Neuron (in vitro differentiated cells): ENCODE data around the gene PACSIN1.

Source experiments
- H2AFZ ChIP-seq: one replicate; pipeline ENCODE4 v1.6.1; 2013; ENCODE audit warnings: low read depth, mild to moderate bottlenecking, inconsistent platforms, low read length, moderate library complexity
- H3K27me3 ChIP-seq: one replicate; pipeline ENCODE4 v1.6.1; 2013; ENCODE audit warnings: low read length; ENCODE audit not compliant: insufficient read depth
- H3K36me3 ChIP-seq: one replicate; pipeline ENCODE4 v1.6.1; 2013; ENCODE audit warnings: low read length; ENCODE audit not compliant: insufficient read depth
- H3K4me1 ChIP-seq: one replicate; pipeline ENCODE4 v1.6.1; 2013; ENCODE audit warnings: low read length; ENCODE audit not compliant: insufficient read depth
- H3K4me3 ChIP-seq: 2 replicates; pipeline ENCODE4 v1.5.1; 2013; ENCODE audit warnings: mild to moderate bottlenecking, low read length, moderate library complexity
- H3K9me3 ChIP-seq: one replicate; pipeline ENCODE4 v1.6.1; 2013; ENCODE audit warnings: low read length

Gene PACSIN1

DNA sequence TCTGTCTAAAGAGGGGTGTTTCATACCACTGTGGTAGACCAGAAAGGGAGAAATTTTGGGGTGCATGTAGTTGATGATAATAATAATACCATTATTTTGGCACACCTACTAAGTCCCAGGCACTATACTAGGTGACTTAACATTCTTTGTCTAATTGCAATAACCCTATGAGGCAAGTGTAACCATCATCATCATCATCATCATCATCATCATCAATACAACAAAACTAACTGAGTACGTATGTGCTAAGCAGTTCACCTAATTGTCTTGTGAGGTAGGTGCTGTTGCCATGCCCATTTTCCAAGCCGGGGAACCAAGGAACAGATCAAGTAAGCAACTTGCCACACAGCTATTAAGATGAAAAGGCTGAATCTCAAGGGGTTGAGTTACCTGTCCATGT, 2.6 kb upstream of the PACSIN1 start:
- no peaks in the 10 kb centered on the region for H3K9me3 ChIP-seq

GRCh38 chr6:34463849-34464248, 2.0 kb upstream of the PACSIN1 start:
- Histone ChIP-seq H2AFZ (no peak overlapping the region), H3K9me3 (no peaks in the 10 kb centered on the region), H3K36me3 (no peaks in the 10 kb centered on the region), H3K4me3 (no peak overlapping the region), H3K4me1 (peaks cover 8% of the 10 kb centered on the region), H3K27me3 (peaks cover 40% of the 10 kb centered on the region)

More for the DNA sequence above, 2.6 kb upstream of the PACSIN1 start:
- H3K4me1 ChIP-seq: peaks cover 8% of the 10 kb centered on the region
- no peaks in the 10 kb centered on the region for H3K36me3 ChIP-seq
- H3K4me3 ChIP-seq: no peak overlapping the region
- no peak overlapping the region for H2AFZ ChIP-seq
- H3K27me3 ChIP-seq: peaks cover 37% of the 10 kb centered on the region

DNA sequence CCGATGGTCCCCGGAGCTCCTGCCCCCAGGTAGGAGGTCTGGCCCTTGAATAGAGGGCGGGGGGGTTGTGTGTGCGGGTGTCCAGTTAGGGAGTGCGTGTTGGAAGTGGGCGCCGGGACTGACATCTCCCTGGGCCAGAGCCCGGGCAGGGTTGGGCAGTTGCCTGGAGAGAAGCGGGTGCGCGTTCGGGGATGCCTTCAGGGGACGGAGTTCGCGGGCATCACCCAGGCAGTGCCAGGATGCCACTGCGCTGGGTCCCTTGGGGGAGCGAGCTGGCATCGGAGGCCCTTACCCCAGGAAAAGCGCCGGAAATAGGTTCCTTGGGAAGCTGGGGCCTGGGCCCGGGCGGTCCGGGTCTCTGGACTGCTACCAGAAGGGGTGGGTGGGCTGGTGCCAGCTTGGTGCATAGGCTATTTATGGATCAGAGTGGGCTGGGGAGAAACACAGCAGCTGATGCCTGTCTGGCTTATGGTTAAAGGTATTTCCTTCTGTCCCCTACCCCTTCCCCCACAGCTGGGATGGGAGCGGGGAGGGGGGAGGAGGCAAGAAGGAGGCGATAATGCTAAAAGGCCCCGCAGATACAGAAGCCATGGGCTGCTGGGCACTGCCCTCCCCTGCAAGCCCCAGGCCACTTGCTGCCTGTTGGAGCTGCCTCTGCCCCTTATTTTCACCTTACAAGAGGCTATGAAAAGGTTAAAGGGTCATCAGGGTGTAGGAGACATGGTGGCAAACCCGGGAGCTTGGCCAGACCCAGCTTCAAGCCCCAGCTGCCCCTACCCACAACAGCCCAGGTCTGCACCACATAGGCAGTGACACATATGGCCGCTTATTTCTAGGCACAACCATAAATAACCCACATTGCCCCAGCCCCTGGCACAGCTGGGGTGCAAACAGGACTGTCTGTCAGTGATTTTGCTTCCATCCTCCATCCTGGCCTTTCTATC, 638 bp downstream of the PACSIN1 start:
- H3K36me3 ChIP-seq: no peaks in the 10 kb centered on the region
- H3K9me3 ChIP-seq: no peaks in the 10 kb centered on the region
- H3K4me3 ChIP-seq: peak overlapping the region; percentile 41
- peaks cover 44% of the 10 kb centered on the region for H3K27me3 ChIP-seq
- H3K4me1 ChIP-seq: peaks cover 8% of the 10 kb centered on the region
- no peak overlapping the region for H2AFZ ChIP-seq

DNA sequence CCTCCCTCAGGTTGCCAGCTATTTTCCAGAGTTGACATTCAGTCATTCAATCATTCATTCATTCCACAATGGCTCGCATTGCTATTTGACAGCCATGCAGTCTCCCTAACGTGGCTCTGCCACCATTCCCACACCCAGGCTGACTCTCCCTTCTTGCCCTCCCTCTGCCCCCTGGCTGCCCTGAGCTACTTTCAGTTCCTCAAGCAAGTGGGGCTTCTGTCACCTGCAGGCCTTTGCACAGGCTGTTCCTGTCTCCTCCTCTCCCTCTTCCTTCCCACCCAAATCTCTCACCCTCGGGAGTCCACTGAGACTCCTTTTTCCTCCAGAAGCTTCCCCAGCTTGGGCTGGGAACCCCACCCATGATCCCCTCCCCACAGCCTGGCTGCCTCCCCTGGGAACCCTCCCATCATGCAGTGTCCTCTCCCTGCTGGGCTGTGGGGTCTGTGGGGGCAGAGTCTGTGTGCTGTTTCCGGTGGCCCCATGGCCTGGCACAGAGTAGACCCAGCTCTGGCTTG, 2.6 kb downstream of the PACSIN1 start:
- no peaks in the 10 kb centered on the region for H3K36me3 ChIP-seq
- peaks cover 8% of the 10 kb centered on the region for H3K4me1 ChIP-seq
- no peak overlapping the region for H3K4me3 ChIP-seq
- no peaks in the 10 kb centered on the region for H3K9me3 ChIP-seq
- H2AFZ ChIP-seq: no peak overlapping the region
- H3K27me3 ChIP-seq: peaks cover 44% of the 10 kb centered on the region

DNA sequence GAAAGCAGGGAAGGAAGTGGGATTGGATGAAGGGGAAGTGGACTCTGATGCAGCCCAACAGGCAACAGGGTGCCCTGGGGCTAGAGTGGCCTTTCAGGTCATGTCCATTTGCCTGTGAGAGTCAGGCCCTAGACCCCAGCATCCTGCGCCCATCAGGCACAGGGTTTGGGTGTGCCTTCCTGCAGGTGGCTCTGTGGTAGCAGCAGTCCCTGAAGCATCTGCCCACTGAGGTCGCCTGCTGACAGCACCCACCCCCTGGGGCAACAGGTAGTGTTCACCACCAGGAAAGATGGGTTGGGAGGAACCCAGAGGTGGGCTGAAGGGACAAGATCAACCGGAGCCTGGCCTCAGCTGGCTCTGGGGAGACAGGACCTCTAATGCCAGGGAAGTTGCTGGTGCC, 3.6 kb downstream of the PACSIN1 start:
- Histone ChIP-seq H2AFZ (no peak overlapping the region), H3K27me3 (peaks cover 37% of the 10 kb centered on the region), H3K4me3 (no peak overlapping the region), H3K4me1 (peaks cover 8% of the 10 kb centered on the region), H3K36me3 (no peaks in the 10 kb centered on the region), H3K9me3 (no peaks in the 10 kb centered on the region)

DNA sequence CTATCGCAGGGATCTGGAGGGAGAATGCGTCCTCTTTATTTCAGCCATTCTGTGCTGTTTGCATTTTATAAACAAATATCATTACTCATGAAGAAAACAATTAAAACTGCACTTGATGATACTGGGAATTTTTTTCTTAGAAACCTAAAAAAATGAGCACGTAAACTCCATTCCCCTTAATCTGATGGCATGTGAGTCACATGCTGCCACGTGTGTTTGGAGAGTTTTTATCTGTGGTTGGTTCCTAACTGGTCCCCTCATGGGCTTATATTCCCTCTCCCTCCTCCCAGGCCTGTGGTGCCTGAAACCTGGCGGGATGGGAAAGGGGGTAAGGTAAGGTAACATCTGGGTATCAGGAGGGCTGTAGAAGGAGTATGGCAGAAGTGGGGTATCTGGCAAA, 6.5 kb downstream of the PACSIN1 start:
- no peaks in the 10 kb centered on the region for H3K9me3 ChIP-seq

GRCh38 chr6:34473967-34474366, 8.1 kb downstream of the PACSIN1 start:
- Histone ChIP-seq H3K27me3 (peaks cover 5% of the 10 kb centered on the region), H3K36me3 (no peaks in the 10 kb centered on the region), H3K4me1 (peaks cover 6% of the 10 kb centered on the region), H3K9me3 (no peaks in the 10 kb centered on the region), H2AFZ (no peak overlapping the region), H3K4me3 (no peak overlapping the region)

More for the DNA sequence above, 6.5 kb downstream of the PACSIN1 start:
- peaks cover 14% of the 10 kb centered on the region for H3K27me3 ChIP-seq
- no peak overlapping the region for H2AFZ ChIP-seq
- H3K4me1 ChIP-seq: peaks cover 6% of the 10 kb centered on the region
- H3K36me3 ChIP-seq: no peaks in the 10 kb centered on the region
- H3K4me3 ChIP-seq: no peak overlapping the region

DNA sequence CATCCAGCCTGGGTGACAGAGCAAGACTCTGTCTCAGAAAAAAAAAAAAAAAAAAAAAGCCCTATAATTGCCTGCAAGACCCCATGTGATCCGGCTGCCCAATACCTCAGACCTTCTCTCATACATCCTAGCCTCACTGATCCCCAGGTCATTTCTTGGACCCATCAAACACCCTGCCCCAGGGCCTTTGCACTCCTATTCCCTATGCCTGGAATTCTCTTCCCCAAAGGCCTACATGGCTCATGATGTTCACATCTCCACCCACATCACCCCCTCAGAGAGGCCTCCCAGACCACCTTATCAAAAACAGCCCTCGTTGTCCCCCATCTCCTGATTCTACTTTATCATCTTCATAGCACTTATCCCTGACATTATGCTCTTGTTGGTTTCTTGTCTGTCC, 8.9 kb downstream of the PACSIN1 start:
- Histone ChIP-seq H3K27me3 (peaks cover under 1% of the 10 kb centered on the region), H2AFZ (no peak overlapping the region), H3K9me3 (no peaks in the 10 kb centered on the region), H3K4me1 (peaks cover 6% of the 10 kb centered on the region), H3K4me3 (no peak overlapping the region), H3K36me3 (no peaks in the 10 kb centered on the region)

DNA sequence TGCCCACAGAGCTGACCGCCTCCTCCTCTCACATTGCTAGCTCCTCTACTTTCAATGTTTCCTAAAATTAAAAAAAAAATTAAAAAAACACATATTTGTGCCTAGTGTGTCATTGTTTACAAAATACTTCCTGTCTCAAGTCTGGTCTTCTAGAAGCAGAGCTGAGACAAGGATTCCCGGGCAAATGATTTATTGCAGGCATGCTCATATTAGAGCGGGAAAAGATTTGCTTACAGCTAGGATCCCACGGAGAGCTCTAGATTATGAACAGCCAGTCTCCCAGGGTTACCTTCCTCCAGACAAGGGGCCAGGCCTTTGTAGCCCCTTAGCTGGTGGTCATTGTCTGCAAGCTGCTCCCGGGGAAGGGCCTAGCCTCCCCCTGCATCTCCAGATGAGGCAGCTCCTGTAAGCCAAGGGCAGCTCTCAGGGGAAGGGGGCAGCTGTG, 9.4 kb downstream of the PACSIN1 start:
- Histone ChIP-seq H3K27me3 (no peaks in the 10 kb centered on the region), H3K4me1 (peaks cover 6% of the 10 kb centered on the region), H3K36me3 (no peaks in the 10 kb centered on the region), H2AFZ (no peak overlapping the region), H3K9me3 (no peaks in the 10 kb centered on the region), H3K4me3 (no peak overlapping the region)

GRCh38 chr6:34475767-34476328, 10.0 kb downstream of the PACSIN1 start:
- H3K4me3 ChIP-seq: no peak overlapping the region
- H3K9me3 ChIP-seq: no peaks in the 10 kb centered on the region
- H3K36me3 ChIP-seq: no peaks in the 10 kb centered on the region
- peaks cover 6% of the 10 kb centered on the region for H3K4me1 ChIP-seq
- no peak overlapping the region for H2AFZ ChIP-seq
- no peaks in the 10 kb centered on the region for H3K27me3 ChIP-seq

GRCh38 chr6:34476447-34476846, 10.6 kb downstream of the PACSIN1 start:
- no peak overlapping the region for H2AFZ ChIP-seq
- H3K36me3 ChIP-seq: no peaks in the 10 kb centered on the region
- no peaks in the 10 kb centered on the region for H3K27me3 ChIP-seq
- no peaks in the 10 kb centered on the region for H3K9me3 ChIP-seq
- peaks cover 6% of the 10 kb centered on the region for H3K4me1 ChIP-seq
- no peak overlapping the region for H3K4me3 ChIP-seq

DNA sequence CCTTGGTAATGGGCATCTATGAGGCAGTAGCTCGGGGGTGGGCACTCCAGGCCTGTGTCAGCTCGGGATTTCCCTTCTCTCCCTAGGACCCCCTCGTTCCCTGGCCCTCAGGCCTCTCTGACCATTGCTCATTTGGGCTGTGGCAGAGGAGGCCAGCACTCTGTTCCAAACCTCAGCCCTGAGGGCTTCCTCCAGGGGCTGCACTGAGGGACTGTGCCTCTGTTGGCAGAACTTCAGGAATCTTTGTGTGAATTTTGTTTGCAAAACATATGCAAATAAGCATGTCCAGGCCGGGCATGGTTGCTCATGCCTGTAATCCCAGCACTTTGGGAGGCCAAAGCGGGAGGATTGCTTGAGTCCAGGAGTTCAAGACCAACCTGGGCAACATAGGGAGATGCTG, 11.0 kb downstream of the PACSIN1 start:
- Histone ChIP-seq H3K9me3 (no peaks in the 10 kb centered on the region), H3K4me3 (no peak overlapping the region), H3K4me1 (peaks cover 6% of the 10 kb centered on the region), H3K36me3 (no peaks in the 10 kb centered on the region), H3K27me3 (no peaks in the 10 kb centered on the region), H2AFZ (no peak overlapping the region)

DNA sequence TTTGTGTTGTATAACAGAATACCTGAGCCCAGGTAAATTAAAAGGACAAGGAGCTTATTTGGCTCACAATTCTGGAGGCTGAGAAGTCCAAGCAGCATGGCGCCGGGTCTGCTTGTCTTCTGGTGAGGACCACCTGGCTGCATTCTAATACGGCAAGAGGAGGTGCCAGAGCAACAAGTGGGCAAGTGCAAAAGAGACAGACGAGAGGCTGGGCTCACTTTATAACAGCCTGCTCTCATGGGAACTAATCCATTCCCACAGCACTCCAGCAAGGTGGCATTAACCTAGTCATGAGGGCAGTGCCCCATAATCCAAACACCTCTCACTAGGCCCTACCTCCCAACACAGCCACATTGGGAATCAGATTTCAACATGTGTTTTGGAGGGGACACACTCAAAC, 12.9 kb downstream of the PACSIN1 start:
- H3K27me3 ChIP-seq: no peaks in the 10 kb centered on the region
- no peaks in the 10 kb centered on the region for H3K36me3 ChIP-seq
- H3K4me3 ChIP-seq: no peak overlapping the region
- peaks cover 6% of the 10 kb centered on the region for H3K4me1 ChIP-seq
- H3K9me3 ChIP-seq: no peaks in the 10 kb centered on the region
- no peak overlapping the region for H2AFZ ChIP-seq
